T47D (cell line): ENCODE results near the gene LIN7B.
A peak's percentile ranks its signal among the peaks of the same experiment; 100 is the strongest.
"Not testable (repeated sequence)": the region's sequence is repeated elsewhere in the genome, so short reads cannot be mapped to it uniquely, and the experiment has no call there.

Experiments used
- DNase-seq, 2 experiments: peaks; one replicate each; pipeline versions ENCODE4 v3.0.0 to v3.0.0-alpha.2; 2011 to 2012; ENCODE audit warnings: low read depth in 1 of 2, low spot score in 1 of 2
- JUND ChIP-seq: IDR thresholded peaks from 2 replicates; pipeline ENCODE4 v1.6.1; 2012; ENCODE audit warnings: low read depth
- in situ Hi-C: cut with HindIII; loops from 2 replicates; pipeline ENCODE4 v1.10.0; 2016; ENCODE audit warnings: low sequenced_read_pairs, low pct_unique_long_range_greater_than_20kb

LIN7B gene

GRCh38 chr19:49128545-49129237 is 14.5 kb downstream of the LIN7B start:
- TF ChIP-seq JUND, result no peak
- in situ Hi-C loops, result no loop called here
- no peak for DNase-seq

- peak; percentile 86 to 96 for DNase-seq
- in situ Hi-C loops, result no loop called here
- no peak for TF ChIP-seq JUND
Observed at GRCh38 chr19:49129238-49129583, 15.0 kb downstream of the LIN7B start.

GRCh38 chr19:49130325-49130724 is 16.2 kb downstream of the LIN7B start:
- in situ Hi-C loops, result no loop called here
- no peak for TF ChIP-seq JUND
- no peak for DNase-seq

GRCh38 chr19:49132974-49133609 is 18.9 kb downstream of the LIN7B start:
- no peak for DNase-seq
- no peak for TF ChIP-seq JUND
- in situ Hi-C loops, result no loop called here

GRCh38 chr19:49133621-49134454 is 19.7 kb downstream of the LIN7B start:
- in situ Hi-C loops, result no loop called here
- peak in 1 of 2 experiments; percentile 54 for DNase-seq
- TF ChIP-seq JUND, result no peak

GRCh38 chr19:49135686-49136085 is 21.5 kb downstream of the LIN7B start:
- in situ Hi-C loops, result no loop called here
- no peak for DNase-seq
- TF ChIP-seq JUND, result no peak

GRCh38 chr19:49136771-49137171 is 22.6 kb downstream of the LIN7B start:
- no peak for TF ChIP-seq JUND
- DNase-seq, result no peak
- in situ Hi-C loops, result no loop called here

GRCh38 chr19:49140951-49141350 is 26.8 kb downstream of the LIN7B start:
- in situ Hi-C loops, result no loop called here
- TF ChIP-seq JUND, result no peak
- no peak for DNase-seq

- DNase-seq, result no peak
- in situ Hi-C loops, result no loop called here
- TF ChIP-seq JUND, result no peak
Observed at GRCh38 chr19:49141352-49141751, 27.2 kb downstream of the LIN7B start.

GRCh38 chr19:49142866-49143335 is 28.7 kb downstream of the LIN7B start:
- in situ Hi-C loops, result no loop called here
- DNase-seq, result peak in 1 of 2 experiments; percentile 37
- TF ChIP-seq JUND, result no peak

GRCh38 chr19:49145573-49146407 is 31.6 kb downstream of the LIN7B start:
- DNase-seq, result peak; percentile 51 to 61

GRCh38 chr19:49146408-49146770 is 32.2 kb downstream of the LIN7B start:
- DNase-seq, in situ Hi-C loops: not testable (repeated sequence)

More at GRCh38 chr19:49145573-49146407, 31.6 kb downstream of the LIN7B start:
- in situ Hi-C loops, result no loop called here
- TF ChIP-seq JUND, result no peak
